ENCODE results near the gene SENP8.
A peak's percentile ranks its signal among the peaks of the same experiment; 100 is the strongest.
"Not testable (repeated sequence)": the region's sequence is repeated elsewhere in the genome, so short reads cannot be mapped to it uniquely, and the experiment has no call there.

Gene SENP8

DNA sequence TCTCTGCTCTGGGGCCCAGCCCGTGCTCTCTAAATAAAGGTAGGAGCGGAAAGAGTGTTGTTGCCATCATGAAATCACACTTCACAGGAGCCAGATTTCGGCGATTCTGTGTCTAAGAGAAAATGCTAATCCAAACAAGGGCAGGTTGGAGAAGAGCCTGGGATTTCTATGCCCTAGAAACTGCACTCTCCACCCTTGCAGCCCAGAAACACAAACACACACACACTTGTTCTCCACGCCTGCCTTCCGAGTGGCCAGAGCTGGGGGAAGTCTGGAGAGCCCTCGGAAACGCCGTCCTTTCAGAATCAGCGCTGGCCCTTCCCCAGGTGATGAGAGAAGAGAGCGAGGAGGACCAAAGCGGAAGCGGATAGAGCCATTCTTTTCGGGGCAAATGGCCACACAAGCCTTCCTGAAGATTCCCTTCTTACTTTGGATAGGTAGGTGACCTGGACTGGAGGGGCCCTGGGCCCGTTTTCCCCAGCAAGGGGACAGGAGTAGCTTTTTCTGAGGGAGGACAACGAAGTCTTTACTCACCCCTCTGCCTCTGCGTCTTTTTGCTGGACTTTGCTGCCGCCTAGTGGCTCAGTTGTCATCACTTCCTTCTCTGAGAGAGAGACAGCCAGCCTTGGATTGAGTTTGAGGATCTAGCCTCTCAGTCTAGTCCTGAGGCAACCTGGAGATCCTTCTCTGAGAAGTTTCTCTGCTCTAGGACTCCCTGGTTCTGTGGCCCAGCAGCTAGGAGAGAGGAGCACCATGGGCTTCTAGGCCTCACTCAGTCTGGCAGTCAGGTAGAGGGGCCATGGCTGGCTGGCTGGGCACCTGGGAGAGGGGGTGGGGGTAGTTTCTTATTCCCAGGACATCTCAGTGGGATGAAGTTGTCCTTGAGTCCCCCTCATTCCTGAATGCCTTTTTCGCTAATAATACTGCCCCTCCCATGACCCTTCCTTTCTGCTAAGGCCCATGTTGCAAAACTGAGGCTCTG, 37.7 kb downstream of the SENP8 start:
- DNase-seq (ENCODE audit: low spot score) = peak; percentile 82

- no peak for DNase-seq (ENCODE audit: low spot score)
These were observed 38.7 kb downstream of the SENP8 start for GRCh38 chr15:72156928-72157327.

- DNase-seq (ENCODE audit: low spot score) = no peak
These were observed 42.6 kb downstream of the SENP8 start for GRCh38 chr15:72160696-72161245.

GRCh38 chr15:72161361-72162132, 43.3 kb downstream of the SENP8 start:
- no peak for DNase-seq (ENCODE audit: low spot score)

DNA sequence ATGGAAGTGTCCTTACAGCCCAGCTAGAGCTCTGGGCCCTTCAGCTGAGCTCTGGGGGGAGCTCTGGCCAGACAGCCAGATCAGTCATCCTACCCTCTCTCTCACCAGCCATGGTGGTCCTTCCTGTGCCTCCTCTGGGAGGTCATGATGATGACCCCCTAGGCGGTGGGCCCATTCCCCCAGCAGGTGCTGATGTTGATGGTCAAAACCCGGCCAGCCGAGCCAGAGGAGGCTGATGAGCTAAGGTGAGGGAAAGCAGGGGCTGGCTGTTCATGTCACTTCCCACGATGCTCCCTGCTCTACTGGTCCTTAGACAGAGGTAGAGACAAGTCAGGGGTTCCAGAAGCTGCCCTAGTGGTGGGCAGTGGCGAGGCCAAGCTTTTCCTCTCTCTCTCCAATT, 44.4 kb downstream of the SENP8 start:
- no peak for DNase-seq (ENCODE audit: low spot score)

DNA sequence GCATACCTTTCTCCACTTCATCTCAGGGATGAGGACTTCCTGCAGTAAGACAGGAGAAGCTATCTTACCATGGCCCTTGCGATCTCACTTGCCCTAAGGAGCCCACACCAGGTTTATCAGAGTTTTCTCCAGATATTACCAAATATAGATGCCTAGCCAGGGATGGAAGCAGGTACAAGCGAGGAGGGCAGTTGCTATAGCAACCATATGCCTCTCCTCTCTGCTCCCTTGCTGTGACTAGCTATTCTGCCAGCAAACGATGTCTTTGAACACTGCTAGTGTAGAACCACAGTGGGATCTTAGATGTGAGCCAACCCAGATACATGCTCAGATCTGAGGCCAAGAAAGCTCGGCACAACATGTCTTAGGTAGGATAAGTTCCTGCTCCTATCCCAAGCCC, 45.5 kb downstream of the SENP8 start:
- no peak for DNase-seq (ENCODE audit: low spot score)

DNA sequence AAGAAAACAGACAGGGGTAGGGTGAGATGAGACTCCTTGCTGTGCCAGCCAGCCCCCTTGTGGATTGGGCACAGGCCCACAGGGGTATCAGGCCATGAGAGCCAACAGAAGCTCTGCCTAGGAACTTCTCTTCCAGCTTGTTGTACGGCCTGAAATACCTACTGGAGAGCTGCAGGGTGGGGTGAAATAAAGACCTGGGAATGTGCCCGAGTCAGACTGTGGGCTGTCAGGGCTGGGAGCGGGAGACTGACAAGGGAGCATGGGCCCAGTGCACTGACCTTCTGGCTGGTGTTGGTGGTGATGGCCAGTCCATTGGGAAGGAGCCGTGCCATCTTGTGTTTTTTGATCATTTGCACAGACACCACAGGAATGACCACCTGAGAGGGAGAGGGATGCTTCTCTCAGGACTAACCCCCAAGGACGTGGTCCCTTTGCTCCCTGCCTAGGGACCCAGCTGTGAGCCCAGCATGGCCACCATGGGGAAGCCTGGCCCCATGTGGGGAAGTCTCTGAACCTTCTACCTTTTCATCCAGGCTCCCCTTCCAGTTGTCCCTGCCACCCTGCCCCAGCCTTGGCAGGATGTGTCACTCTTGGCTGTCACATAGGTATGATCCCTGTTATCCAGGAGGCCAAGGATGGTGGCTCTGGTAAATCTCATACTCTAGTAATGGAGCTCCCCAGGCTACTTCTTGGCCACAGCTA, 48.7 kb downstream of the SENP8 start:
- no peak for DNase-seq (ENCODE audit: low spot score)

DNA sequence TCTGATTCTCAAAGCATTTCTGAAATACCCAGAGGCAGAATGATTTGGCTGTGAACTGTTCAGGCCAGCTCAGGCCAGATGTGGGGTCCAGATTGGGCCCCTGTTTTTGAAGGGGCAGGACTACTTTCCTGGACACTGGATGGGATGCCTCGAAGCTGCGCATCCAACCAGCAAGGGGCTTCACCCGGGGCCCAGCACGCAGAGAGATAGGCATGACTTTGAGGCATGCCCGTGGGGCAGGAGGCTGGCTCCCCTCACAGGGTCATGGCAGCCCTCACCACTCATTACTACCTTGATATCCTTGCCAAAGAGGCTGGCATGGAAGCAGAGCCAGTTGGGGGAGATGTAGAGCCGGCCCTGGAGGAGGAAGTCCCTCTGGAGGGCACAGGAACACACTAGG, 49.2 kb downstream of the SENP8 start:
- DNase-seq (ENCODE audit: low spot score) = no peak

DNA sequence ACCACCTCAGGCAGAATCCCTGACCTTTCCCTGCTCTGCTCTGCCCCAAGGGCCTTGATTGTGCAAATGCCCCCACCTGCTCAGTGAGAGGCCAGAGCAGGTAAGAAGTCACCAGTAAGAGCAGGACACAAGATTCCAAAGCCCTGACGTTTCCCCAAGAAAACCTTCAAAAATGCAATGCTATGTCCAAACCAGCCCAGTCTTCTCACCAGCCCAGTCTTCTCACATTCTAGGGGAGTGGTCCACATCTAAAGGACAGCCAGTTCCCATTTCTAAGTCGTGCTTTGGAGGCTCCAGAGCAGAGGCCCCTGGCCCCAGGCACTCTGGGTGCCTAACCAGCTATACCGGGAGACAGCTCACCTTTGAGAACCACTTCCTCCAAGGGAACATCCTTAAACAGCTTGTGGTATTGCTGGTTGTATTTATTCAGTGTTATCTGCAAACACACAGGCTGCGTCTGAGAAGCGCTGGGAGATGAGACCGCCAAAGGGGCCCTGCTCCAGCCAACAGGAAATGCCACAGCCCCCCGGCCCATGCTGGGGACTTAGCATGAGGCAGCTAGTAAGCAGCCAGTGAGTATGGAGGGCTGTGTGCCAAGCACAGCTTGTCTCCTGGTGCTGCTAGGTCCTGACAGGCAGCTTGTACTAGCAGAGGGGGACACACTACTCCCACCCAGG, 50.1 kb downstream of the SENP8 start:
- peak; percentile 10 for DNase-seq (ENCODE audit: low spot score)

DNA sequence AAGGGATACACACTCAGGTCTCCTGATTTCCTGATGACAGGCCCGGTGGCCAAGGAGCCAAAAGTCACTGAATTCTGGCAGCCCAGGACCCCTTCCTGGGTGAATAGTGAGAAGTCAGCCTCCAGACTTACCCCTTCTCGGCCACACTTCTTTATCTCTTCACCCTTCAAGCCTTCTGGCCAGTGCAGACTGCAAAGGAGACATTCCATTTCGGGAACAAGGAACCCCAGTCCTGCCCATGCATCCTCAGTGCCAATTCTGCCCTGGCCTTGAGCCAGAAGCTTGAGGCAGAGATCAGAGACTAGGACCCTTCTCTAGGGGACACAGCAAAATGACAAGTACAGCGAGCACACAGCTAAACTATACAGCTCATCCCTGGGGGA, 50.6 kb downstream of the SENP8 start:
- no peak for DNase-seq (ENCODE audit: low spot score)

DNA sequence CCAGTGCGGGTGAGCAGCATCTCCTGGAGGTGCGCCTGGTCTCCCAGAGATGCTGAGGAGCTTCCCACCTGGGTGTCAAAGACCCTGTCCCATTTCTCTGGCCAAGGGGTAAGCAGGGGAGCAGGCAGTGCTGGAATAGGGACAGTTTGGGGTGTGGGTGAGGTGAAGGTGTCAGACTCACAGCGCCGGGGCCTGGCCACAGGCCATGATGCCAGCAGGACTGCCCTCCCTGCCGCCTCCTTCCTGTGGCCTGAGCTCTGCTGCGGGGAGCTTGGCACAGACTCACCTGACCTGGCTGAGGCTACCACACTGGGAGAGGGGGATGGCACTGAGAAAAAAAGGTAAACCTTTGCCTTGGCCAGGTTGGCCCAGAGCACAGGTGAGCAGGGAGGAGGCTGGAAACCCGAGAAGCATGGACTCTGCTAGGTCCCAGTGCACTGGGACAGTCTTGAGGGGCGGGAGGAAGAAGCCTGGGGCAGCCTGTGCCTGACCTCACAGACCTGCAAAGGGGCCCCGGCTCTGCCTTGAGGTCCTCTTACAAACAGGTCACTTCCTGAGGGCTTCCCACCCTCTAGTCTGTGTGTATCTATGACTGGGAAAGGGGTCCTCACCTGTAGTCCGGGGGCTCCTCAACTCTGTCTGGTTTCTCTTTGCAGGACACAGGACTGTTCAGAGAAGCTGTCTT, 51.2 kb downstream of the SENP8 start:
- DNase-seq (ENCODE audit: low spot score) = no peak

DNA sequence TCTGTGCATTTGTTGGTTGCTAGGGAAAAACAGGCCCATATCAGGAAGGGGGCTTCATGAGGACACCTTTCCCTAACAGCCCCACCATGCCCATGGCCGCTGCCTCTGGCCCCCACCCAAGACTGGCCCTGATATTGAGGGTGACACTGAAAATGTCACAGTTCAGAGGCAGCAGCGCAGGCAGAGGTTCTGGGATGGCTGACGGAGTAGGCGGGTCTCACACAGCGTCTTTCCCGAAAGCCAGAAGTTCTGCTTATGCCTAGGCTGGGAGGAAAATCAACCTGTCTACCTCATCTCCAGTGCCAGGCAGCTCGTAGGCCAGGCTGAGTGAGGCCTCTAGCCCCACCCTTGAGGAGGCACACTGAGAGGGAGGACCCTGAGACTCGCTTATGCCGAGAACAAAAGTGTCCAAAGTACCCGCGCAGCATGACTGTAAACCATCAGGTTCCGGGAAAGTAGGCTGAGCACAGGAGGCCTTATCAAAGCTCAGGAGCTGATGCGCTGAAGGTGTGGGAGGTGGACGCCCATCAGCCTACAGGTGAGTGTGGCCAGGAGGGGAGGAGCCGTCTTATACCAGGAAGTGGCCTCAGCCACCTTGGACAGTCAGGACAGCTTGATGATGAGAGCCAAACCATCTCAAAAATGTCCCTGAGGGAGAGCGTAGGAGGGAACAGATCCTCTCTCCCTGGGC, 51.9 kb downstream of the SENP8 start:
- no peak for DNase-seq (ENCODE audit: low spot score)

DNA sequence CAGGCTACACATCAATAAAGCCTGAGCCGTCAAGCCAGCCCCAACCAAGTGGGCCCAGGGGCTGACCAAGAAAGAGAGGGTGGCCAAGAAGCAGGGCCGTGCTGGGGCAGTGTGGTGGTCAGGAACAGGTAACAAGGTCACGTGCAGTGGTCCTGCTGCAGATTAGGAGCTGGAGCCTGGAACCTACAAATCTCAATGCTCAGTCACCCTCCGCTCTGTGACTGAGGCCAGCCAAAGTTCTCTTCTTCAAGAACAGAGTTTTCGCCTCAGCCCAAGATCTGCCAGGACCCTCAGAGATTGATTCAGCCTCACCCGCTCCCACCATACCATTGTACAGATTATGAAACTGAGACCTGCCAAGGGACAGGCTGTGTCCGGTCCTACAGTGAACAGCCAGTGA, 52.5 kb downstream of the SENP8 start:
- DNase-seq (ENCODE audit: low spot score) = no peak

- DNase-seq (ENCODE audit: low spot score) = not testable (repeated sequence)
These were observed 53.8 kb downstream of the SENP8 start for GRCh38 chr15:72171978-72172377.

- DNase-seq (ENCODE audit: low spot score) = no peak
These were observed 54.6 kb downstream of the SENP8 start for GRCh38 chr15:72172796-72173195.

DNA sequence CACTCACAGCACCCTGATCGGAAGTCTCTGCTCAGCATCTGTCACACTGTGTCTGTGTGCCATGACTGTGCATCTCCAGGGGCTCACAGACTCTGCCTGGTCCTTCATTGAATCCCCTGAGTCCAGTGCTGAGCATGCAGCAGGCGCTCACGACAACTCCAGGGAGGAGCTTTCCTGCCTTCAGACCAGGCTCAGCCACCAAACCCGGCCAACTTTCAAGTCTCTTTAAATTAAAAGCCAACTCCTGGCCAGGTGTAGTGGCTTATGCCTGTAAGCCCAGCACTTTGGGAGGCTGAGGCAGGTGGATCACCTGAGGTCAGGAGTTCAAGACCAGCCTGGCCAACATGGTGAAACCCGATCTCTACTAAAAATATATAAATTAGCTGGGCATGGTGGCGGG, 55.2 kb downstream of the SENP8 start:
- no peak for DNase-seq (ENCODE audit: low spot score)

DNA sequence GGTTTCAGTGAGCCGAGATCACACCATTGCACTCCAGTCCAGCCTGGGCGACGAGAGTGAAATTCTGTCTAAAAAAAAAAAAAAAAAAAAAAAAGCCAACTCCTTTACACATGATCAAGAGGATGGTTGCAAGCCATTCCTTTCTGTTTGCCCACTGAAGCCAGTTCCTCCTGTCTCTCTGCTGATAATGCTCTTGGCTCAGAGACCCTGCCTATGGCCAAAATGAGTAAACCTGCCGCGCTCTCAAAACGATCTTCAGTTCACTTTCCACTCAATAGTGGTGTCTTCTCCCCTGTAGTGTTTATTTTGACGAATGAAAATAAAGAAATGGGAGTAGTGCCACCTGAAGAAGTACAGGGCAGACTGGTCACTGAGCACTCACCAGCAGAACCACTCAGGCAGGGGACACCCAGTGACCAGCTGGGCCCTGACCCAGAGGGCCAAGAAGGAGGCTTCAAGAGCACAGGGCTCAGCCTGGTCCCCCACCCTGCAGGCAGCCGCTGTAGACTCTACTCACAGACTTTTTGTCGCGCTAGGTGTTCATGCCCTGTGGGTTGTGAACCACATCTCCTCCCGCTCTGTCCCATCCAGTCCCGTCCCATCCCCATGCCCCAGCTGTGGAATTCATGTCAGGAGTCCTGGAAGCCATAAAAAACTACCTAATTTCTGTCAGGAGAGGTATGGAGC, 55.8 kb downstream of the SENP8 start:
- DNase-seq (ENCODE audit: low spot score) = no peak

DNA sequence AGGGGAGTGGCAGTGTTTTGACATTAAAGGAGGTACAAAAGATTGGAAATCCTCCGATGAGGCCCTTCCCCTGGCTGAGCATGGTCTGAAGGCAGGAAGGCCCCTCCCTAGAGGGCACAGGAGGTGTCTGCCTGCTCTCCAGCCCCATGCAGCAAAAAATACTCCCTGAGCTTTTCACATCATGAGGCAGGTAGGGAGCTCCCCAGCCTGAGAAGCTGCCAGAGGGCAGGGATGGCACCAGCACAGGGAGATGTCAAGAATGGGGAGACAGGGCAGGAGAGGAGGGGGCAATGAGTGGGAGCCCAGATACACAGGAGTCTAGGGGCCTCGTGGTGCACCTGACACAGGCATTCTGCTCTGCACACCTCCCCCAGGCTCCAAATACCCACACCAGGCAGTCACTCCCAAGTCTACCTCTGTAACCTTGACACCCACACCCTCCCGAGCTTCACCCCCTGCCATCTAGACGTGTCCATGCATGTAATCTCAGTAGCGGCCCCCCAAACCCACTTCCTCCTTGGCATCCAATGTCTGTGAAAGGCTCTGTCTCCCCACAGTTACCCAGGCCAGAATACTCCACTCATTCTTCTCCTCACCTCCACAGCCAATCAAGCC, 56.5 kb downstream of the SENP8 start:
- DNase-seq (ENCODE audit: low spot score) = no peak
